A549 (cell line): ENCODE measurements around the gene CD79B. TPM values are rescaled to one million over a fixed set of nuclear protein-coding genes. Genes with fewer than 3 reads are reported as not detected.

Experiments used
- ATAC-seq, 2 experiments: fragments of 200-7000 bp in 1 of 2; fragments of >200 bp in 1 of 2; cut with Nextera tagmentation in 1 of 2; cut with Tn5 transposase in 1 of 2; 3 replicates each; pipeline versions ENCODE4 v1.8.0 to v1.9.1; 2018 to 2020; ENCODE audit warnings: mild to moderate bottlenecking in 1 of 2, moderate library complexity in 1 of 2
- CTCF ChIA-PET: fragments of 300-600 bp; sonication (Branson Sonifier 250); formaldehyde crosslinking; extraction: SDS; loops from one replicate; lab custom pipeline; 2021; ENCODE audit warnings: antibody characterized with exemption, inconsistent platforms; lab: Yijun Ruan, JAX
- POLR2A ChIA-PET: fragments of 350-600 bp; formaldehyde crosslinking; extraction: SDS; loops from one replicate; lab custom pipeline; 2021; ENCODE audit warnings: antibody characterized with exemption, inconsistent platforms; lab: Yijun Ruan, JAX
- DNase-seq, 2 experiments: peaks; one replicate each; pipeline versions ENCODE4 v3.0.0 to v3.0.0-alpha.2; 2011 to 2016; ENCODE audit warnings: low read depth in 1 of 2, low spot score in 1 of 2
- FAIRE-seq: peaks from 2 replicates; lab custom pipeline; 2011; peaks lifted over from hg19 to GRCh38; lab: Jason Lieb, UNC
- H3K27ac ChIP-seq, 2 experiments: fragments of >200 bp; sonication (Bioruptor Twin); formaldehyde crosslinking; 3 replicates each; pipeline ENCODE4 v1.5.1; 2016 to 2017
- H3K4me1 ChIP-seq: fragments of >200 bp; sonication (Bioruptor Twin); formaldehyde crosslinking; 3 replicates; pipeline ENCODE4 v1.6.1; 2016
- H3K4me2 ChIP-seq: fragments of >200 bp; sonication (Bioruptor Twin); formaldehyde crosslinking; 3 replicates; pipeline ENCODE4 v1.6.1; 2016
- H3K4me3 ChIP-seq: fragments of >200 bp; sonication (Bioruptor Twin); formaldehyde crosslinking; 3 replicates; pipeline ENCODE4 v1.5.1; 2016
- H3K9me3 ChIP-seq: fragments of >200 bp; sonication (Bioruptor Twin); formaldehyde crosslinking; 3 replicates; pipeline ENCODE4 v1.6.1; 2016
- CBX8 ChIP-seq: fragments of 200-600 bp; sonication (generic); IDR thresholded peaks from 2 replicates; pipeline ENCODE4 v1.6.1; 2016
- CHD2 ChIP-seq: fragments of 150-350 bp; IDR thresholded peaks from 2 replicates; pipeline ENCODE4 v1.6.1; 2014; ENCODE audit warnings: low read length; ENCODE audit not compliant: partially characterized antibody
- EHF ChIP-seq: fragments of 250-450 bp; sonication (Bioruptor Pico); IDR thresholded peaks from 2 replicates; pipeline ENCODE4 v1.5.0; 2020; ENCODE audit warnings: mild to moderate bottlenecking
- FOSB ChIP-seq: fragments of 250-450 bp; sonication (Bioruptor Pico); IDR thresholded peaks from 2 replicates; pipeline ENCODE4 v1.5.0; 2020; ENCODE audit warnings: mild to moderate bottlenecking, moderate library complexity
- FOSL2 ChIP-seq, 2 experiments: fragments of 450-650 bp in 1 of 2; fragments of >200 bp in 1 of 2; sonication (Bioruptor Twin) in 1 of 2; formaldehyde crosslinking; IDR thresholded peaks; 2 replicates each; pipeline versions ENCODE4 v1.5.0 to v1.6.1; 2016 to 2020; ENCODE audit warnings: mild to moderate bottlenecking in 1 of 2, moderate library complexity in 1 of 2
- FOXS1 ChIP-seq: fragments of 250-450 bp; sonication (Bioruptor Pico); IDR thresholded peaks from 2 replicates; pipeline ENCODE4 v1.5.0; 2020; ENCODE audit warnings: mild to moderate bottlenecking, moderate library complexity
- HDAC2 ChIP-seq: fragments of 200-600 bp; sonication (generic); IDR thresholded peaks from 2 replicates; pipeline ENCODE4 v1.6.1; 2016
- HOXA7 ChIP-seq: fragments of 250-450 bp; sonication (Bioruptor Pico); IDR thresholded peaks from 2 replicates; pipeline ENCODE4 v1.5.0; 2020; ENCODE audit warnings: mild to moderate bottlenecking, moderate library complexity
- HOXB5 ChIP-seq: fragments of 250-450 bp; sonication (Bioruptor Pico); IDR thresholded peaks from 2 replicates; pipeline ENCODE4 v1.5.0; 2020; ENCODE audit warnings: mild to moderate bottlenecking, moderate library complexity
- JUNB ChIP-seq: fragments of >200 bp; sonication (Bioruptor Twin); formaldehyde crosslinking; IDR thresholded peaks from 2 replicates; pipeline ENCODE4 v1.6.1; 2016
- KDM1A ChIP-seq: fragments of 200-600 bp; sonication (generic); IDR thresholded peaks from 2 replicates; pipeline ENCODE4 v1.6.1; 2016; ENCODE audit warnings: low read depth, mild to moderate bottlenecking
- MAX ChIP-seq: IDR thresholded peaks from 2 replicates; pipeline ENCODE4 v1.6.1; 2012
- PHF8 ChIP-seq: fragments of 200-600 bp; sonication (generic); IDR thresholded peaks from 2 replicates; pipeline ENCODE4 v1.6.1; 2016; ENCODE audit warnings: low read depth, mild to moderate bottlenecking, antibody characterized with exemption, moderate library complexity, borderline replicate concordance
- POLR2AphosphoS2 ChIP-seq: conservative IDR thresholded peaks from 2 replicates; pipeline ENCODE4 v1.6.1; 2012; ENCODE audit warnings: low read length, improper control_type of control experiment, inconsistent platforms
- REST ChIP-seq: fragments of 200-600 bp; sonication (generic); IDR thresholded peaks from 2 replicates; pipeline ENCODE4 v1.6.1; 2016; ENCODE audit warnings: antibody characterized with exemption, mild to moderate bottlenecking, moderate library complexity
- SREBF2 ChIP-seq: fragments of 450-650 bp; IDR thresholded peaks from 2 replicates; pipeline ENCODE4 v1.6.1; 2014; ENCODE audit warnings: mild to moderate bottlenecking, moderate library complexity
- ZFP36 ChIP-seq: fragments of 450-650 bp; IDR thresholded peaks from 2 replicates; pipeline ENCODE4 v1.6.1; 2014; ENCODE audit warnings: borderline replicate concordance; ENCODE audit not compliant: partially characterized antibody
- ZSCAN20 ChIP-seq: fragments of 250-450 bp; sonication (Bioruptor Pico); IDR thresholded peaks from 2 replicates; pipeline ENCODE4 v1.8.0; 2022; ENCODE audit warnings: mild to moderate bottlenecking, moderate library complexity
- WGBS: methylation state at CpG from one replicate; pipeline ENCODE4 v1.1.6; 2017; ENCODE audit errors: missing lambda C conversion rate; 5-methylcytosine and 5-hydroxymethylcytosine counted together
- polyA plus RNA-seq, 4 experiments: library from polyadenylated mRNA; depleted of rRNA in 3 of 4; stranded (reverse); fragments of >200 nt; fragmentation: RNase III in 1 of 4; extraction: RNeasy Plus Mini Kit Qiagen cat#74134 plus additional on column Dnase treatment in 1 of 4; gene quantifications; 2 replicates in 3 of 4; 3 replicates in 1 of 4; pipeline ENCODE4 v1.2.3, GENCODE V29; 2011 to 2017

CD79B gene
- polyA plus RNA-seq, 2 of the 4 experiments (the other 2 are of a cell fraction): 0.14 TPM; not detected in 1

DNA sequence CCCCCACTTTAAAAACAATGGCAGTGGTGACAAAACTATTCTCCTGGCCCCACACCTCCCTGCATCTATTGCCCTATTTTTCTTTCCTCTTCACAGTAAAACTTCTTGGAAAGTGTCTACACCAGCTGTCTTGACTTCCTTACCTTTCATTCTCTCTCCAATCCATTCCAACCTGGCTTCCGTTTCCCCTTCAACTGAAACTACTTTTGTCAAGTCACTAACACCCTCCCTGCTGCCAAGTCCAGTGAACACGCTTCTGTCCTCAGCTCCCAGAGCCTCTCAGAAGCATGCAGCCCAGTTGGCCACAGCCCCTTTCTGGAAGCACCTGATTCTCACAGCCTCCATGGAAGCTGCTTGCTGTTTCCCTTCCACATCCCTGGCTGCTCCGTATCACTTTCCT lies 44.6 kb upstream of the CD79B start:
- no peak for DNase-seq
- ChIA-PET CTCF (interaction anchor here (0.8 to 9.3 kb wide), 11 partner anchors 11 to 156 kb away, joined by 3 to 94 read pairs (median 7); partner anchors contain the start of genes CSHL1 and GH1), POLR2A (no interaction called here)
- no peak for ATAC-seq
- Histone ChIP-seq H3K4me2 (no peak overlapping the region), H3K4me3 (no peak overlapping the region), H3K4me1 (peaks cover 19% of the 10 kb centered on the region), H3K27ac (no peak overlapping the region), H3K9me3 (peaks cover 4% of the 10 kb centered on the region; the same call in 1 of the 3 replicates)
- FAIRE-seq: no peak
- 95% methylated on average over 3 of the region's 3 CpGs for WGBS
- no peak for TF ChIP-seq CBX8
- TF ChIP-seq REST: no peak
- no peak for TF ChIP-seq HDAC2
- no peak for TF ChIP-seq ZFP36
- TF ChIP-seq HOXA7 (CRISPR knock-in tag): no peak
- no peak for TF ChIP-seq POLR2AphosphoS2
- TF ChIP-seq FOXS1 (CRISPR knock-in tag): no peak
- no peak for TF ChIP-seq FOSL2 (IDR thresholded peaks at IDR 0.05)
- TF ChIP-seq FOSL2 (CRISPR knock-in tag; IDR thresholded peaks at IDR 0.05): no peak
- no peak for TF ChIP-seq PHF8
- no peak for TF ChIP-seq KDM1A
- no peak for TF ChIP-seq FOSB
- no peak for TF ChIP-seq ZSCAN20 (CRISPR knock-in tag)
- TF ChIP-seq HOXB5: no peak

DNA sequence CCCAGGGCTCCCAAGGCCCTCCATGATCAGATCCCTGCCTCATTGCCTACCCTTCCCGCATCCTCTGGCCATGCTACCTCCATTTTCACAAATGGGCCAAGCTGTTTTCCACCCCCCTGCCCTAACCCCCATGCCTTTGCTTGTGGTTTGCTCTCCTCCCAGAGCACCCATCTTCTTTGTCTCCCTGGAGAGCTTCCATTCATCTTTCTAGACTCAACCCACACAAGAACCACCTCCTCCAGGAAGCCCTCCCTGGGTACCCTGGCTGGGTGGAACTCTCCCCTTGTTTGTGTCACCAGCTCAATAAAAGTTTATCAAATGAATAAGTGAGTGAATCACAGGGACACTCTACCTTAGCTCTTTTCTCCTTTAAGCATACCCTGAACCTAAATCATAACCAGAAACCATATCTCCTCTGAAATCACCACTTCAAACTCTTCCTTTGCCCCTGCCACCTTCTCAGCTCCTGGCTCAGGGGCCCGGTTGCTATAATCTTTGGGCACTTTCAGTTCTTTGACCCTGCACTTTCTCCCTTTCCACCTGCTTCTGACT lies 43.5 kb upstream of the CD79B start:
- POLR2A ChIA-PET: no interaction called here
- H3K27ac ChIP-seq: peak overlapping the region in 1 of 2 experiments; percentile 68; a peak in 3 of 6 replicates
- H3K4me3 ChIP-seq: no peak overlapping the region
- DNase-seq (no peak), FAIRE-seq (no peak), ATAC-seq (no peak)
- H3K4me1 ChIP-seq: peaks cover 19% of the 10 kb centered on the region
- H3K9me3 ChIP-seq: no peaks in the 10 kb centered on the region
- H3K4me2 ChIP-seq: no peak overlapping the region
- peak; percentile 62 for TF ChIP-seq ZFP36
- no peak for TF ChIP-seq SREBF2
- CTCF ChIA-PET: interaction anchor here (0.8 to 9.3 kb wide), 19 partner anchors 9 to 158 kb away, joined by 3 to 94 read pairs (median 7); partner anchors contain the start of genes CSHL1 and GH1
- WGBS: 89% methylated on average over 2 of the region's 2 CpGs

GRCh38 chr17:63974594-63975192 lies 42.6 kb upstream of the CD79B start:
- H3K4me3 ChIP-seq: no peak overlapping the region
- peaks cover 19% of the 10 kb centered on the region for H3K4me1 ChIP-seq
- ATAC-seq: peak; percentile 61 to 74
- peak overlapping the region; percentile 71 for H3K4me2 ChIP-seq
- DNase-seq: peak in 1 of 2 experiments; percentile 63
- 39% methylated on average over 10 of the region's 10 CpGs for WGBS
- POLR2A ChIA-PET: interaction anchor here (1.6 kb wide), 1 partner anchor 171 kb away, joined by 5 read pairs; no protein-coding TSS in a partner anchor
- FAIRE-seq: no peak
- H3K9me3 ChIP-seq: no peaks in the 10 kb centered on the region
- CTCF ChIA-PET: interaction anchor here (0.6 to 9.3 kb wide), 15 partner anchors 8 to 159 kb away, joined by 3 to 94 read pairs (median 7); partner anchors contain the start of gene GH1
- H3K27ac ChIP-seq: peak overlapping the region; percentile 49 to 68; a peak in 5 of 6 replicates
- TF ChIP-seq EHF (CRISPR knock-in tag) (no peak), CHD2 (no peak), FOSL2 (IDR thresholded peaks at IDR 0.05) (no peak), FOSL2 (CRISPR knock-in tag; IDR thresholded peaks at IDR 0.05) (peak; percentile 45), JUNB (0 out of 2 replicates have a peak, but pooled peaks have one; percentile 25), MAX (0 out of 2 replicates have a peak, but pooled peaks have one; percentile 7)
